Stimulated activated naive CD4-positive, alpha-beta T cell (primary cell): ENCODE results near the gene SLC6A6.

ENCODE experiments used
- DNase-seq, 6 experiments: peaks; one replicate each; lab custom pipeline; 2025; lab: John Stamatoyannopoulos, UW

SLC6A6 gene

DNA sequence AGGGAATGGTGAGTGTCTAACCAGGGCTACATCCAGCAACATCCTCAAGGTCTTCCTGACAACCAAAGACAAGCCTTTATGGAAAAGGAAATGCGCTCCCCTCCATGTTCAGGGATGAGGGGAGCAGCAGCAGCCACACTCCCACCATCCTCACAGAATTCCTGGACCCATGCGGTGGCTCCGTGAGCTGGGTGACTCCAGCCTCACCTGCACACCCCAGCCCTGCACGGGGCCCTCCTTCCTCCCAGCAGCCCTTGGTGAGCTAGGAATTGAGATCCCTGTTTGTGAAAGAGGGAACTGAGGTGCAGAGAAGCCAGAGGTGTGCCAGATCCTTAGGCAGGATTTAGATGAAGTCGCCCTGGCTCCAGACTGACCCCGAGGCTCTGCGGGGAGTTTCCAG lies 85.4 kb downstream of the SLC6A6 start:
- DNase-seq = no peak

DNA sequence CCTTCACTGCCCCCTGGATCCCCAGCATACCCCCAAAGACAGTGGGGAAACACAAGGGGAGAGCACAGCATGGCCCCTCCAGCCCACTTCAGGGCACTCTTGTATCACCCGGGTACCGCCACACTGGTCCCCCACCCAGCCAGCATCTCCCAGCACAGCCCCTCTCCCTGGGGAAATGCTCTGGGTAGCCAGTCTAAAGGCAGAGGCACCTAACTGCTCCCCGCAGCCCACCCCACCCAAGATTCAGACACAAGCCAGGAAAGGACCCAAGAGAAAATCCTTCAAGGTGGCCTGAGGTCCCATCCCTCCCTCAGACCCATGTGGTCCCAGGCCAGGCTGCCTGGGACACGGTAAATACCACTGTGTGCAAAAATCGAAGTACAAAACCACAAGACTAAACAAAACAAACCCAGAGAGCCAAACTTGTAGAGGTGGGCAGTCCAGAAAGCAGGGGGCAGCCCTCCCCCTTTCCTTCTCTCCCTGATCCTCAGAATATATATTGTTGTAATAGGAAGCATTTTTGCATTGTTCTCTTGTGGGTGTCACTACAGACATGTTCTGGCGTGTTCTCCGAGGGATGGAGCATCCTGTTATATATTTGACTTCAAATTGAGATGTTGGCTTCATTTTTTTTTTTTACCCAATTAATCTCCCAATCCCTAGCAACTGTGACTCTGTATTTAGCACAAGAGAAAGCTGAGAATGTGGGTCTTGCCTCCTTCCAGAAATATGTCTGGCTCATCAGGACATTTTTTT lies 86.1 kb downstream of the SLC6A6 start:
- DNase-seq = no peak

GRCh38 chr3:14489641-14490040 lies 87.2 kb downstream of the SLC6A6 start:
- DNase-seq = no peak

DNA sequence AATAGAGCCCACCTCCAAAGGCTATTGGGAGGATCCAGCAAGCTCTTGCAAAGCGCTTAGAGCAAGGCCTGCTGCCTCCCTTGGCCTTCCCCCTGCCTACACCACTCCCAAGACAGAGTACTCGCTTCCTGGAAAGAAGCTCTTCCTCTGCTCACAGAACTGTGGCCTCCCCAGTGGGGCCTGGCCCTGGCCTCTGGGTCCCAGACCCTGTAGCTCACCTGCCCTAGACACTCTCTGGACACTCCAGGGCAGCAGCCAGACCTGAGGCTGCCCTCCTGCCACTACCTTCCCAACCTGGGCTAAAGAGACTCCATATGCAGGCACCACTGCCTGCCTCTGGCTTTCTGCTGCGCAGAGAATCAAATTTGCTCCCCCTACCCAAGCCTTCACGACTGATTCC lies 87.8 kb downstream of the SLC6A6 start:
- no peak for DNase-seq

DNA sequence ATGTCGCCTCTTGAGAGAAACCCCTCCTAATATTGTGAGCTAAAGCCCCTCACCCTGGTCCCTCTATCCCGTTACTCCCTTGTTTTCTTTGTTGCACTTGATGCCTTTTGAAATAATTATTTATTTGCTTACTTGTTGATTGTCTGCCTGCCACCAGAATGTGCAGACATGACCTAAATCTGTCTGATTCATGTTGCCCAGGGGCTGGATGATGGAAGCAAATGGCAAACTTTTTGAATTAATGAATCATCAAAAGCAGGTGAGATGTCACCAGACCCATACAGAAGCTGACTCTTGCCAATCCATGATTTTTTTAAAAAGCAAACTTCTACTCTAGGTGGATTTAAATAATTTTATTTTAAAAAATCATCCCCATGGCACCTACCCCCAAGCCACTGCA lies 88.4 kb downstream of the SLC6A6 start:
- DNase-seq = no peak

- no peak for DNase-seq
Observed at GRCh38 chr3:14491396-14492190, 89.2 kb downstream of the SLC6A6 start.

DNA sequence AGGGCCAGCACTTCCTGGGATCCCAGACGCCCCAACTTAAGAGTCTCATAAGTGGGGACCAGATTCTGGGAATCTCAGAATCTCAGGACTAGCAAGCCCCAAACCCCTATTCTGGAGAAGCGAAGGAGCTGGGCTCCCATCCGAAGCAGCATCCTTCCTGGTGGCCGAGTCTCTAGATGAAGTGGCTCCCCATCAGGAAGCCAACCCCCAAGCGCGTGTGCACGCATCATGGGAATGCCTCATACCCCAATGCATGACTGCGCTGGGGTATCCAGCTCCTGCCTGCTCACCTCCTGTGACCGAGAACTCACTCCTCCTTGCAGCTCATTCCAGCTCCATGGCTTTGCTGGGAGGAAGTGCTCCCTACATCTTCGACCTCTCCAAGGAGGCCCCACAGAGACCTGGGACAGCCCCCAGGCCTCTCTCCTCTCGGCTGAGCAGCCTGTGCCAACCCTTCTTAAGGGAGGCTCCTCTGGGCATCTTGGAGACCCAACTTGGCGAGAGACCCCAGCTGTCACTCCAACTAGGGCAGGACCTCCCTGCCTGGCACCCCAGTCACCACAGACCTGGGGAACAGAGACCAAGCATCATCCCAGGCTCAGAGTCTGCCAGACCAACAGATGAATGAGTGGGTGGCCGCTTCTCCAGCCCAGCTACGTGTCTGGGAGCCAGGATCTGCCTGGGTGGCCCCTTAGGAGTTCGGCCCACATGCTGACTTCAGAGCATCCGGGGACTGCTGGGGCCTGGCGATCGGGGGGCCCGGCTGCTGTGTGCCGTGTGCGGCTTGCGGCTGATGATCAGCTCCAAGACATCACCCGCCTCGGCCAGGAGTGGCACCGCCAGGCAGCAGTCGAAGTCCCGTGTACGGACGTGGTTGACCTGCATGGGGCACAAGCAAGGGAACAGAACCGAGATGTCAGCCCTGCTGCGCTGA lies 90.8 kb downstream of the SLC6A6 start:
- no peak for DNase-seq

DNA sequence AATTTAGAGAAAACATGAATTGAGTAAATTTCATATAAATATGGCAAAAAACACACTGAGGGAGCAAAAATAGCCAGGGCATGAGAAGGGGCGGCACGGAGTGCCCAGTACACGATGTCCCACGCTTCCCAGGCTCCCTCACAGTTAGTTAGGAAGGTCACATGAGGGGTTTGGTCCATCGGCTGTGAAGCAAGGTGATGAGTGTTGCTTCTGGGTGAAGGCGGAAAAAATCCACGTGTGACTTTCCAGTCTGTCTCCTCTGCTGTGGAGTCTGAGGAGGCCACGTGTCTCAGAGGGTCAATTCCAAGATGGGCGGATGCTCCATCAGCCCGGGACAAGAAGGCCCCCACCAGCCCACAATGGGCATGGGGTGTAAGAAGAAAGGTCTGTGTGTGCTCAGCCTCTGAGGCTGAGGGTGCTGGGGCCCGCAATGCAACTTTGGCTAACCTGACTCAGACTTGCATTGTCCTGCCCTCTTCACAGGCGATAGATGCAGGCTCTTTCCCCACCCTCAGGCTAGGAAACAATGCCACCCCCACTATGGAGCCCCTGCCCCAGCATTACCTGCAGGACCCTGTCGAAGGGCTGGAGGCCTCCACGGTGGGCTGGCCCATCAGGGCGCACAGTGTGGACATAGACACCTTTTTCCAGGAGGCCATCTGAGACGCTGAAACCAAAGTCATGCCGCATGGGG lies 92.0 kb downstream of the SLC6A6 start:
- no peak for DNase-seq

DNA sequence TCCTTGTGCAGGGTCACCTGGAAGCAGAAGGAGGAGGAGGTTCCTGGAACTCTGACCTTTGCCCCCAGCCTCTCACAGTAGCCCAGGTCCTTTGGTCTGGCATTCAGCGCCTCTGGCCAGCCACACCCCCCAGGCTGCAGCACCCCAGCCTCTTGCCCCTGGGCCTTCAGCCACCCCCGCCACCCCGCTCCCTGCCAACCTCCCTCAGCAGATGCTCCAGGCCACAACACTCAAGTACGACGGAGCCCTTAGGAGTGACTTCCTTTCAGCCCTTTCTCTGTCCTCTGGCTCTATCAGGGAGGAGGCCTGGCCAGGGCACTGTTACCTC lies 92.5 kb downstream of the SLC6A6 start:
- DNase-seq = no peak

DNA sequence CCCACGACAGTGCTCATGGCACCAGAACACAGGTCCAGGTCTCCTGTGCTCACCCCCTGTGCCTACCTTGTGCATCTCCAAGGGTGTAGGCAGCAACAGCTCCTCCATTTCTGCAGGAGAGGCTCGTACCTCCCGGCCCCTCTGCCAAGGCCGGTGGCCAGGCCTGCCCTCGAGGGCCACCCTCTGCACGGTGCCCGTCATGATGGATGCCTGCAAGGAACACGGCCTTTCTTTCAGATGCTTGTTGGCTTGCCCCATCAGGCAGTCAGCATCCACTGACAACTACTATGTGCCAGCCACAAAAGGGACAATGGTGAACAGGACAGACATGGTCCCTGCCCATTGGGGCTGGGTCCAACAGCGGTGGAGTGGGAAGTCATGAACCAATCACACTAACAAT lies 93.9 kb downstream of the SLC6A6 start:
- no peak for DNase-seq

- no peak for DNase-seq
Observed at GRCh38 chr3:14497321-14497720, 94.9 kb downstream of the SLC6A6 start.

DNA sequence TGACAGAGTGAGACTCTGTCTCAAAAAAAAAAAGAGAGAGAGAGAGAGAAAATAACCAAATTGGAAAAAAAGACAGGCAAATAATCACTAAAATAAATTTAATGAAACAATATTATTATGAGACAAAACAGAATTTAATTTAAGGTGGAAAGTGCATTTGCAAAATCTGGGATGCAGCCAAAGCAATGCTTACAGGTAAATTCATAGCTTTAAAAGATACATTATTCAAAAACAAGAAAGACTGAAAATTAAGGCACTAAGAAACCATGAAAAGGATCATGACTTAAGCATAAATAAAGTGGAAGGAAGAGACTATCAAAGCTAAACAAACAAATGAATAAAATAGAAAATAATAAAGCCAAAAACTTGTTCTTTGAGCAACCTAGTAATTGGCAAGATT lies 100.1 kb downstream of the SLC6A6 start:
- DNase-seq = no peak

GRCh38 chr3:14503033-14503705 lies 100.8 kb downstream of the SLC6A6 start:
- DNase-seq = no peak

DNA sequence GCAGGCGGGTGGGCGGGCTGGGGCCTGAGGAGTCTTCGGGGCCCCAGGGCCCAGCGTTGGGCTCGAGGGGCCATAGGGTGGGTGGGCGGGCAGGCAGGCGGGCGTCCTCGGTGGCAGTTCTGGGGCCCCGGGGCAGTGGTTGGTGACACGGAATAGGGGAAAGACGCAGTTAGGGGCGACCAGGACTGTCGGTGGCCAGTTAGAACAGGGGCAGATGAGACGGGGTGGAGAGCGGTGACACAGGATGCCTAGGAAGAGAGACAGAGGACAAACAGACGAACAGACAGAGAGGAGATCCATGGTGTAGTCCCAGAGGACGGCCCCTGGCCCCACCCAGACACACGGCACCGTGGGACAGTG lies 101.3 kb downstream of the SLC6A6 start:
- no peak for DNase-seq

GRCh38 chr3:14505001-14505802 lies 102.8 kb downstream of the SLC6A6 start:
- no peak for DNase-seq

GRCh38 chr3:14505803-14506500 lies 103.5 kb downstream of the SLC6A6 start:
- no peak for DNase-seq

GRCh38 chr3:14506626-14507304 lies 104.4 kb downstream of the SLC6A6 start:
- no peak for DNase-seq

DNA sequence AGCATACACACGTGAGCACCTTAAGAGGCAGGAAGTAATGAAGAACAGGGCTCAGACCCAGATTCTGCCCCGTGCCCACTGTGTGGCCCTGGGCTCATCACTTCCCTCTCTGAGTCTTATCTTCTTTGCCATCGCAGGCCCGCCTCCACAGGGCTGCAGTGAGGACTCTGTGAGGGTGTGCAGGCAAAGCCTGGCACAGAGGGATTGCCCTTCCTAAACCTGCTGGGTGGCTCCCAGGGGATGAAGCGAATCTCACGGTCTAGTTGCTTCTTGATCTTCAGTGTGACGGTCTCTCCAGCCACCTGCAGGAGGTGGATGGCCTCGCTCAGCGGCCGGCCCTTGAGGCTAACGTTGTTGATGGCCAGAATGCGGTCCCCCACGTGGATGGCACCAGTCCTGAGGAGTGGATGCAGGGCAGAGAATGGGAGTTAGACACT lies 104.9 kb downstream of the SLC6A6 start:
- DNase-seq = no peak

DNA sequence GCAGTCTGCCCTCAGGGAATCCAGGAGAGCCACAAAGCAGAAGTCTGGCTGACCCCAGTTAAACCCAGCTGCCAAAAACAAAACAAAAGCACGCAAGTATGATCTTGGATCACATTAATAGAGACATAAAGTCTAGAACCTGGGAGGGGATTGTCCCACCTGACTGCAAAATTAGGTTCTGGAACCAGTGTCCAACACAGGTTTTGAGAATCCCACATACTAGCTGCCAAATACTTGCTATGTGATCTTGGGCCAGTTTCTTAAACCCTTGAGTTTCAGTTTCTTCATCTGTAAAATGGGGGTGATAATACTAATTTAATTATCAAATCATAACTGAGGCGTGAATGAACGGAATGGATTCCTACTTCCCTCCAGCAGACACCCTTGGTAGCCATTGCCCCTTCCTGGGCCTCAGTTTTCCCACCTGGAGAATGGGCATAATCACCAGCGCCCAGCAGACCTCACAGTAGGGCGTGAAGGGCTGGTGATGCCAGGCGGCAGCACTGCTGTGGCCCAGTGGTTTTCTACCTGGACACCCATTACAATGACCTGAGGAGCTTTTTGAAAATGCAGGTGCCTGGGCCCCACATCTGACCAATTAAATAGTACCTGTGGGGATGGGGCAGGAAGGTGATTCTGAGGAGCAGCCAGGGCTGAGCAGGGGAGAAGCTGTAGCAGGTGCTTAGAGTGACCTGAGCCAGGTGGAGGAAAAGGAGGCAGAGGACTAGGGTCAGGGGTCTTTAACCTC lies 105.5 kb downstream of the SLC6A6 start:
- DNase-seq = no peak
